Esophagus muscularis mucosa (tissue), 4 donors: Measurements from ENCODE around the gene KANK2. TPM values are rescaled to one million over a fixed set of nuclear protein-coding genes. Genes with fewer than 3 reads are reported as not detected.

ENCODE experiments used
- DNase-seq: peaks from one replicate; pipeline ENCODE4 v3.0.0-alpha.2; 2017; ENCODE audit errors: extremely low spot score
- H3K27ac ChIP-seq, 4 donors: fragments of 200-600 bp; sonication (generic); replicated peaks in 1 of 4; 1 replicate in 3 of 4; 2 replicates in 1 of 4; pipeline ENCODE4 v1.5.1; 2016 to 2019; ENCODE audit warnings: mild to moderate bottlenecking in 1 of 4
- H3K27me3 ChIP-seq, 4 donors: fragments of 200-600 bp; sonication (generic); one replicate each; pipeline versions ENCODE4 v1.5.1 to v1.6.0; 2016 to 2019
- H3K36me3 ChIP-seq, 4 donors: fragments of 200-600 bp; sonication (generic); one replicate each; pipeline ENCODE4 v1.5.1; 2016 to 2019
- H3K4me1 ChIP-seq, 4 donors: fragments of 200-600 bp; sonication (generic); one replicate each; pipeline ENCODE4 v1.5.1; 2016 to 2019
- H3K4me3 ChIP-seq, 4 donors: fragments of 200-600 bp; sonication (generic); 1 replicate in 2 of 4; 2 replicates in 2 of 4; pipeline ENCODE4 v1.5.1; 2016 to 2019; ENCODE audit warnings: mild to moderate bottlenecking in 4 of 4, moderate library complexity in 1 of 4
- H3K9me3 ChIP-seq, 4 donors: fragments of 200-600 bp; sonication (generic); 1 replicate in 3 of 4; 2 replicates in 1 of 4; pipeline ENCODE4 v1.5.1; 2016 to 2019
- CTCF ChIP-seq, 3 experiments: fragments of 200-600 bp in 2 of 3; fragments of 450-650 bp in 1 of 3; sonication (generic) in 2 of 3; IDR thresholded peaks; one replicate each; pipeline ENCODE4 v1.5.1; 2017 to 2019; ENCODE audit warnings: antibody characterized with exemption in 3 of 3, mild to moderate bottlenecking in 2 of 3, moderate library complexity in 1 of 3
- EP300 ChIP-seq: sonication (generic); formaldehyde crosslinking; IDR thresholded peaks from one replicate; pipeline ENCODE4 v1.6.1; 2017; ENCODE audit warnings: antibody characterized with exemption
- POLR2A ChIP-seq: fragments of 450-650 bp; IDR thresholded peaks from one replicate; pipeline ENCODE4 v1.6.1; 2017; ENCODE audit warnings: antibody characterized with exemption, moderate library complexity, mild to moderate bottlenecking, low read depth
- POLR2AphosphoS5 ChIP-seq, 2 donors: sonication (generic); formaldehyde crosslinking; IDR thresholded peaks; one replicate each; pipeline ENCODE4 v1.6.1; 2017; ENCODE audit warnings: antibody characterized with exemption in 2 of 2
- WGBS: methylation state at CpG from one replicate; pipeline ENCODE4 v1.1.5; 2018; 5-methylcytosine and 5-hydroxymethylcytosine counted together
- intact Hi-C: fragments of 100-400 bp; cut with DNase I; formaldehyde crosslinking; loops from one replicate; pipeline ENCODE4 v1.15.1; 2023
- total RNA-seq, 4 donors: library from RNA; depleted of rRNA; stranded (reverse); fragments of >200 nt; gene quantifications; one replicate each; pipeline versions ENCODE4 v1.1.0 to v1.2.1, GENCODE V29; 2016

The KANK2 gene
- total RNA-seq, 4 donors from 2014 or later = 1,125 to 1,746 (median 1,157) TPM

- Histone ChIP-seq H3K4me1 (no peaks in the 10 kb centered on the region), H3K9me3 (no peaks in the 10 kb centered on the region), H3K27me3 (no peaks in the 10 kb centered on the region), H3K4me3 (no peak overlapping the region), H3K27ac (no peak overlapping the region), H3K36me3 (peaks cover 11 to 93% (median 72%) of the 10 kb centered on the region in 4 donors)
- TF ChIP-seq POLR2AphosphoS5 (IDR thresholded peaks at IDR 0.05) = no peak
- no peak for TF ChIP-seq CTCF (IDR thresholded peaks at IDR 0.05)
- TF ChIP-seq POLR2A = no peak
- no peak for TF ChIP-seq EP300
- WGBS = 91% methylated on average over 12 of the region's 15 CpGs
- intact Hi-C loops = no loop called here
- DNase-seq = no peak
Observed at GRCh38 chr19:11233073-11233472, 35.7 kb upstream of the KANK2 start.

DNA sequence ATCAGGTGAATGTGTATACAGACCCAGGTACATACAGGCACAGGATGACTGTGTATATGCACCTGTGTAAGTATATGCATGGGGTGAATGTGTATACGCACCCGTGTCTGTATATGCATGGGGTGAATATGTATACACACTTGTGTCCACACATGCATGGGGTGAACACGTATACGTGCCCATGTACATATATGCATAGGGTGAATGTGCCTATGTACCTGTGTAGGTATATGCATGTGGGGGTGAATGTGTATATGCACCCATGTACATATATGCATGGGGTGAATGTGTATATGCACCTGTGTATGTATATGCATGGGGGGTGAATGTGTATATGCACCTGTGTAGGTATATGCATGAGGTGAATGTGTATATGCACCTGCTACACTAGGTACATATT, 35.2 kb upstream of the KANK2 start:
- Histone ChIP-seq H3K36me3 (peaks cover 11 to 89% (median 67%) of the 10 kb centered on the region in 4 donors), H3K9me3 (no peaks in the 10 kb centered on the region), H3K4me3 (no peak overlapping the region), H3K27ac (no peak overlapping the region), H3K4me1 (no peaks in the 10 kb centered on the region), H3K27me3 (no peaks in the 10 kb centered on the region)
- TF ChIP-seq POLR2A = no peak
- no peak for TF ChIP-seq EP300
- no peak for TF ChIP-seq POLR2AphosphoS5 (IDR thresholded peaks at IDR 0.05)
- TF ChIP-seq CTCF (IDR thresholded peaks at IDR 0.05) = no peak
- no peak for DNase-seq
- intact Hi-C loops = no loop called here
- WGBS = 82% methylated on average over 4 of the region's 4 CpGs

DNA sequence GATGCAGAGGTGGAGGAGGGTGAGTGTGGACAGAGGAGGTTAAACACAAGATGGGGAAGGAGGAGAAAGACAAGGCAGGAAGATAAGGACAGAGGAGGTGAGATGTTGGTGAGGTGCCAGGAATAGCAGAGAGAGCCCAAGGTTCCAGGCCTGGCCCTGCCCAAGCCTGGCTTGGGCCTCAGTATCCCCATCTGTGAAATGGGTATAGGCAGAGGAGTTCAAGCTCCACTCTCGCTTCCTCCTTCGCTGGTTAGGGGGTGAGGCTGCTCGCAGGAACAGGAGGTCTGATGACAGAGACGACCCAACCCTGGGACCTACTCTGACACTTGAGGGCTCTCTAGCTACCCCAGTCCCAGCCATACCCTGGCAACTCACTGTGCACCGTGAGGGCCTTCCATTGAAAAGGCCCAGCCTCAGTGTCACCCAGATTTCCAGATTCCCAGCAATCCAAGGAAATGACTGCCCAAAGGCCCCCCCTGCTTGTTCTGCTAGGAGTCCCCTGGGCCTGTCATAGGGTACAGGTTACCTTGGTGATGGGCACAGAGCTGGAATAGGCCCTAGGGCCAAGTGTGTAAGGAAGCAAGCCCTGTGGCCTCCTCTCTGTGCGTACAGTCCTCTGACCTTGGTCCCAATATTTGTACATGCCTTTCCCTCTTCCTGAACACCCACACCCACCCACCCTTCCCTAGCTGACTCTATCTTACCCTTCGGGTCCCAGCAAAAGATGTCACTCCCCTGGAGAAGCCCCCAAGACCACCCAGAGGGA, 33.5 kb upstream of the KANK2 start:
- Histone ChIP-seq H3K27me3 (no peaks in the 10 kb centered on the region), H3K9me3 (no peaks in the 10 kb centered on the region), H3K4me1 (no peaks in the 10 kb centered on the region), H3K36me3 (peaks cover 11 to 89% (median 65%) of the 10 kb centered on the region in 4 donors), H3K4me3 (no peak overlapping the region), H3K27ac (no peak overlapping the region)
- DNase-seq = no peak
- TF ChIP-seq EP300 (no peak), CTCF (IDR thresholded peaks at IDR 0.05) (no peak), POLR2A (no peak), POLR2AphosphoS5 (IDR thresholded peaks at IDR 0.05) (no peak)
- 97% methylated on average over 4 of the region's 7 CpGs for WGBS
- intact Hi-C loops = no loop called here

GRCh38 chr19:11227195-11227886, 30.0 kb upstream of the KANK2 start:
- intact Hi-C loops = no loop called here
- DNase-seq = no peak
- Histone ChIP-seq H3K4me3 (no peak overlapping the region), H3K27ac (no peak overlapping the region), H3K36me3 (peaks cover 13 to 88% (median 56%) of the 10 kb centered on the region in 4 donors), H3K4me1 (no peaks in the 10 kb centered on the region), H3K9me3 (no peaks in the 10 kb centered on the region), H3K27me3 (no peaks in the 10 kb centered on the region)
- WGBS = 83% methylated on average over 10 of the region's 14 CpGs
- TF ChIP-seq EP300 = no peak
- TF ChIP-seq CTCF (IDR thresholded peaks at IDR 0.05) = no peak
- no peak for TF ChIP-seq POLR2A
- no peak for TF ChIP-seq POLR2AphosphoS5 (IDR thresholded peaks at IDR 0.05)
